GM19099 (cell line): ENCODE results near the gene ATP9A.

Experiments used
- POLR2A ChIP-seq: IDR thresholded peaks from 3 replicates; pipeline ENCODE4 v1.6.1; 2011; ENCODE audit warnings: low read depth; ENCODE audit not compliant: insufficient read length; ENCODE audit errors: extremely low read depth

ATP9A gene

DNA sequence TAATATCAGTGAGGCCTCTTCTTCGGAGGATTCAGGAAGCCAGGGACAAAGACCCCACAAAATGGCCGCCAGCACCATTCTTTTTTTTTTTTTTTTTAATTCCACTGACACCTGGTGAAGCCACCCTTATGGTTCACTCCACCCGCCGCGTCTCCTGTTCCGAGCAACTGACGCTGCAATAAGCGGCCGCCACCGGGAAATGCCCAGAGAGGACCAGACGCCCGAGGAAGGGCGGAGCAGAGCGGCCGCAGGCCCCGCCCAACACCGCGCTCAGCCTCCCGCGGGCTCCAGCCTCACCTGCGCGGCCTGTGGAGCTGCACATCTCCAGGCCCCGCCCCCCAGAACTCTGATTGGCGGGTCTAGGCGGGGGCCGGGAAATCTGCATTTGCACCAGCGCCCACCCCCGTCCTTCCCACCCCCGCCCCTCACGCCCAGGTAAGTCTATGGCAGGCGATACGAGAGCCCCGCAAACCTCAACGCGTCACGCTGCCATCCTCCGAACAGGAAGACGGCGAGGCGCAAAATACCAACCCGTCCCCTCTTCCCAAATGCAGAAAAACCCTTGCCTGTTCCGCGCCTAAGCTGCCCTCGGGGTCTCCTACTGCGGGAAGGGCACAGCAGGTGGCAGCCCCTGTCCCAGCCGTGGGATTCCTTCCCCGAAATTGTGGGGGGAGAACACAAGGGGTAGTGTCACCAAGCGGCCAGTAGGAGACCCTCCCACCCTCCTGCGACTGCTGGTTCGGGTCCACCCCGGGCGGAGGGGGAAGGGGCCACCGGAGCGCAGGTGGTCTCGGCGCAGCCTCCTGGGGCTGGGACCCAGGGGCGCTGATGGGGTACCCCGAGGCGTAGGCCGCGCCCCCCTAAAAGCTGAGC lies 960 bp downstream of the ATP9A start:
- TF ChIP-seq POLR2A, result no peak

GRCh38 chr20:51763965-51764602 lies 4.1 kb downstream of the ATP9A start:
- TF ChIP-seq POLR2A, result no peak

DNA sequence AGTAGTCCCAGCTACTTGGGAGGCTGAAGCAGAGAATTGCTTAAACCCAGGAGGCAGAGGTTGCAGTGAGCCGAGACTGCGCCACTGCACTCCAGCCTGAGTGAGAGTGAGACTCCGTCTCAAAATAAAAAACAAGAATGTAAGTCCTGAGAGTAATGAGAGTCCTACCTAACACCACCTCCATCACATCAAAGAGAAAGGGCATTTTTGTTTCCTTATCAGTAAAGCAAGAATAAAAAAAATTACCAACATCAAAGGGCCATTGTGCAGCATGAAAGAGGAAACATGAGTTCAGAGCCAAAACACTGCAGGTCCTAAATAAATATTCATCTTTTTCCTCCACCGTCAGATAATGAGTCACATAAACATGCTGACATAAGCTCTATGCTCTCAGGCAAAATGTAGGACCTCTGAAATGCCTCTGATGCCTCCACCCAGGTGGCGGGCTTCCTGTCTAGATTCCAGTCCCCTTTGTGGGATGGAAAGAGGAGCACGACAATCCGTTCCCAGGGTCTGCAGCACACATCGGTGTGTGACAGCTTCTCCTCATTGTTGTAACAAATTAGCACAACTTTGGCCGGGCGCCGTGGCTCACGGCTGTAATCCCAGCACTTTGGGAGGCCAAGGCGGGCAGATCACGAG lies 7.2 kb downstream of the ATP9A start:
- no peak for TF ChIP-seq POLR2A

GRCh38 chr20:51759769-51760510 lies 8.2 kb downstream of the ATP9A start:
- no peak for TF ChIP-seq POLR2A

DNA sequence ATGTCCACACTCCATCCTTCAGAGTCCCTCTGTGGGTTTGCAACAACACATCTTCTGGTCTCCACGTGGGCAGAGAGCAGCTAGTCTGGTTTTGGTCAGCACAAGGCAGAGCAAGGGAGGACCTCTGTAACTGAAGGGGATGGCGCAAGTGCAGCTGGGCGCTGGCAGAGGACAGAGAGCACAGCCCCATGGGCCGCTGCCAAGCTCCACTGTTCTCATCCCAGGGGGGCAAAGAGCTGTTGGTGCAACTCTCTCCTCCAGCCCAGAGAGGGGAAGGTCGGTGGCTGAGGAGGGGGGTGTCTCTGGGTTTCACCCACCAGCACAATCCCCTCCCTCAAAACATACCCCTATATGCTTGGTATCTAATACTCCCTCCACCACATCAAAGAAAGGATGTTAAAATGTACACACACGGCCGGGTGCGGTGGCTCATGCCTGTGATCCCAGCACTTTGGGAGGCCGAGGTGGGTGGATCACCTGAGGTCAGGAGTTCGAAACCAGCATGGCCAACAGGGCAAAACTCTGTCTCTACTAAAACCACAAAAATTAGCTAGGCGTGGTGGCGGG lies 9.1 kb downstream of the ATP9A start:
- TF ChIP-seq POLR2A, result no peak

DNA sequence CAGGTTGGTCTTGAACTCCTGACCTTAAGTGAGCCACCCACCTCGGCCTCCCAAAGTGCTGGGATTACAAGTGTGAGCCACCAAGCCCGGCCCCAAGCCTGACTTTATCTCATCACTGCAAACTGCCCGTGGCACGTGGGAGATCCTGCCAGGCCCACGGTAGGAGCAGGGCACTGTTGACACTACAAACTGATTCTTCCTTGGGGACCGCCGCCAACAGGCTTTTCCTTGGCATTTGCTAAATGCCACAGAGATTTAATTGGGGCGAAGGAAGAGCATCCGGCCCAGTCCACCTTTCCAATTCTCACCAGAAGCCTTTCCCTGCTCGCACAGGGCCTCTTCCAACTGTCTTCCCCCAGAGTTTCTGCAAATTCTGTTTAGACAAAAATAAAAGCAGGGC lies 11.0 kb downstream of the ATP9A start:
- TF ChIP-seq POLR2A, result no peak

DNA sequence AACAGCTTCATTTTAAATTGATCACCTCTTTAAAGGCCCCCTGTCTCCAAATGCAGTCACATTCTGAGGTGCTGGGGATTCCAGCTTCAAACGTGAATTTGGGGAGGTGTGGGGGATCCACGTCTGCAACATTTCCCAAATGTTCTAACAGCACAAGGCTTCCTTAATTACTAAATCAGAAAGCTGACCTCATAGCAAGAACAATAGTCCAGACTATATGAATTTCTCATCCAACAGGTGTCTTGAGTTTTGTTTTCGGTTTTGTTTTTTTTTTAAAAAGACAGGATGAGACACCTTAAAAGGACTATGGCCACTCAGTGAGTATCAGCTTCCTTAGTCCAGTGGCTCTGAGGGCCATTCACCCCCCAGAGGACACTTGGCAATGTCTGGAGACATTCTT lies 11.5 kb downstream of the ATP9A start:
- no peak for TF ChIP-seq POLR2A

DNA sequence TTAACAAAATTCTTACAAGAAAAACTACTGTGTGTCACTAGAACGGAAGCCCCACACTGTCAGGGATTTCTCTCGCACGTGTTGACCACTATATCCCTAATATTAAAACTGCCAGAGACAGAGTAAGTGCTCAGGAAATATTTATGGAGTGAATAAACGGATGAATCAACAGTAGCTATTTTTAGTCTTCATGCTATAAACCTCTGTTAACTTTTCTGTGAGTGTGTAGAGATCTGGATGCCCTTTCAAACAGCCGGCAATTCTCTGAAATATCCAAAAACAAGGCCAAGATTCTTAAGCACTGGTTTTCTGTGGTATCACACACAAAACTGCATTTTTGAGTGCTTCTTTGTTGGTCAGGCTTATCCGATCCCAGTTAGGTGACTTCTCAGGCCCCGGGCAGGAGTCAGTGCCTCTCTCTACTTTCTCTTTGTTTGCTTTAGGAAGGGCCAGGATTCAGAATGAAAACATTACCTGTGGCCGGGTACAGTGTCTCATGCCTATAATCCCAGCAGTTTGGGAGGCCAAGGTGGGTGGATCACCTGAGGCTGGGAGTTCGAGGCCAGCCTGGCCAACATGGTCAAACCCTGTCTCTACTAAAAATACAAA lies 15.7 kb downstream of the ATP9A start:
- TF ChIP-seq POLR2A, result no peak

DNA sequence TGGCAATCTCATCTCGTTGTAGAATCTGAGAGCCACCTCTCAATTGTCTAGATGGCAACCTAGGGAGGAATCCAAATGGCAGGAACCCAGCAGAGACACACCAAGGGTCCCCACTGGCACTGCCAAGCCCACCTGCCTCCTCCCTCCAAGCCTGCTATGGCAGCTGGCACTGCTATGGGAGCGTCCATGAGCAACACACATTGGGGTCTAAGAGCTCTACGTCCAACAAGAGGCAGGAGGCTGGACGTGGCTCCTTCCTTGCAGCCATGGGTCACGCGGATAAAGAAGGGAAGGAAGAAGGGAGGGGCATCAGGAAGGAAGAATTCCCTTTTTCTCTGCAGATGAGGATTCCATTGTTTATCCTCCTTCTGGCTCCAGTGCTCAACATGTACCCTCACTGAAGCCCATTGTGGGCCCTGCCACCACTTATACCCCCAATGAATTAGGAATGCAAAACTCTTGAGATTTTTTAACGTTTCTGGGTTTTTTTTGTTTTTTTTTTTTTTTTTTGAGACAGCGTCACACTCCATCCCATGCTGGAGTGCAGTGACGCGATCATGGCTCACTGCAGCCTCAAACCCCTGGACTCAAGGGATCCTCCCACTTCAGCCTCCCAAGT lies 17.3 kb downstream of the ATP9A start:
- TF ChIP-seq POLR2A, result no peak

DNA sequence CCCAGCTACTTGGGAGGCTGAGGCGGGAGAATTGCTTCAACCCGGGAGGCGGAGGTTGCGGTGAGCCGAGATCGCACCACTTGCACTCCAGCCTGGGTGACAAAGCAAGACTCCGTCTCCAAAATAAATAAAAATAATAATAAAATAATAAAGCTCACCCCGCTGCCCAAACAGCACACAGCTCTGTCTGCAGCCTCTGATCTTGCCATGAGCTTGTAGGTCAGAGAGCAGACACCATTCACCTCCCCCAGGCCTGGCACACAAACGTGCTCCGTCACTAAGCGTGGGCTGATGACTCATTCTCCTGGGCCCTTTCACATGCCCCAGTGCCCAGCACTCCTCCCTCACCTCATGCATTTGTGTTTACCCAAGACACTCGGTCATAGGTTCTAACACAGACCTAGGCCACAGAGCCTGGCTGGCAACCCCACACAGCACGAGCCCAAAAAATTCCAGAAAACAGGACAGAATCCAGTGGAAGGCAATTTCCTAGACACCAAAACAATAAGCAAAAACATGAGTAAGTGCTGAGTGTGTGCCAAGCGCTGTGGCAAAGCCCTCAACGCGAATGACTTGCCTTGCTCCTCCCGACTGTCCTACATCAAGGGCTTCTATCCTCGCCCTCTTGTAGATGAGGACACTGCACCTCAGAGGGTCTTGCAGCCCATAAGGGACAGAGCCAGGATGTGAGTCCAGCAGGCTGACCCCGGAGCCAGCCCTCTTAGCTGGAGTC lies 18.0 kb downstream of the ATP9A start:
- TF ChIP-seq POLR2A, result no peak

DNA sequence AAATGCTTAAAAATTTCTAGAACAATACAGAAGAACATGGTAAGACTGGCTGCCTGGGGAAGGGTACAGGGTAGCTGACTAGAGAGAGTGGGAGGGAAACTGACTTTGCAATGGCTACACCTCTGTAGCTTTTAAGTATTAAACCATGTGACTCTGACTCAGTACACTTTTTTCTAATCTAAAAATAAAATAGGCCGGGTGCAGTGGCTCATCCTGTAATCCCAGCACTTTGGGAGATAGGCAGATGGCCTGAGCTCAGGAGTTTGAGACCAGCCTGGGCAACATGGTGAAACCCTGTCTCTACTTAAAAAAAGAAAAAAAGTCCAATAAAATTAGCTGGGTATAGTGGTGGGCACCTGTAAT lies 18.5 kb downstream of the ATP9A start:
- no peak for TF ChIP-seq POLR2A

DNA sequence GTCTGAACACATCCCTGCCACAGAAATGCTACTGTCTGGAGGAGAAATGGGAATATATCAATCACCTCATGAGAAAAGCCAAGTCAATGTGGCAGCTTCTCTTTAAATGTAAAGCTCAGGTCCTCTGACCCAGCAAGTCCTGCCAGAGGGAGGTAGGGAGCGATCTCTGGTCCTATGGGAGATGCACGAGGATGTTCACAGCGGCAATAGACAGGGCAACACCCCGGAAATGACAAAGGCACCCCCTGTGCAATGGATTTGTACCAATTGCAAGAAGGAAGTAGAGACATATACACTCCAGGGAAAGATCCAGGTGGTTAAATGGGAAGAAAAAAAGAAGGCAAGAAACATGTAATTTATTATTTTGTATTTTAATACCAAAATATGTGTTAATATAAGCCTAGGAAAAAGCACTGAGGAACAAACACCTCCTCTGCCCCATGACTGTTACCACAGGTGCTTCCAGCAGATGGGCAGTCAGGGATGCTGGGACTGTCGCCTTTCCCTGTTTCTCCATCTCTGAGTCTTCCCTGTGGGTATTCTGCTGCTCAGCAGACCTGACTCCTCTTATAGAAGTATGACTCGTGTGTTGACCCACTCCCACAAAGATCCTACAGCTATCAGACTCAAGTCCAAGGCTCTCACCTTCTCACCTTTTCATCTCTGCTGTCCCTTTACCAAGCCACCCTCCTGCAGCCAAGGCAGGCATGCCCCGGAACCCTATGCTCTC lies 20.8 kb downstream of the ATP9A start:
- no peak for TF ChIP-seq POLR2A

- TF ChIP-seq POLR2A, result no peak
These were observed 22.4 kb downstream of the ATP9A start for GRCh38 chr20:51745804-51746203.

GRCh38 chr20:51740838-51741237 lies 27.4 kb downstream of the ATP9A start:
- TF ChIP-seq POLR2A, result no peak
